GM19468 (cell line): ENCODE data around the gene TYW1.
"Not testable (repeated sequence)": the region's sequence is repeated elsewhere in the genome, so short reads cannot be mapped to it uniquely, and the experiment has no call there.

Source experiments
- ATAC-seq: cut with Tn5 transposase; IDR thresholded peaks from one replicate; pipeline ENCODE4 v1.9.1; 2021; ENCODE audit warnings: mild to moderate bottlenecking, moderate library complexity, moderate number of reproducible peaks; ENCODE audit not compliant: unreplicated experiment; ENCODE audit errors: extremely low read depth

The TYW1 gene

DNA sequence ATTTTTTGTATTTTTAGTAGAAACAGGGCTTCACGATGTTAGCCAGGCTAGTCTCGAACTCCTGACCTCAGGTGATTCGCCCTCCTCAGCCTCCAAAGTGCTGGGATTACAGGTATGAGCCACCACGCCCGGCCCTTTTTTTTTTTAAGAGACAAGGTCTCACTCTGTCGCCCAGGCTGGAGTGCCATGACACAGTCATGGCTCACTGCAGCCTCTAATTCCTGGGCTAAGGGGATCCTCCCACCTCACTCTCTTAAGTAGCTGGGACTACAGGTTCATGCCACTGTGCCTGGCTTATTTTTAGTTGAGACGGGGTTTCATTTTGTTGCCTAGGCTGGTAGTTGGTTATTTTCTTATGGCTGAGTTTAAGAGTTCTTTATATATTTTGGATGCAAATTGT lies 216.4 kb downstream of the TYW1 start:
- not testable (repeated sequence) for ATAC-seq

DNA sequence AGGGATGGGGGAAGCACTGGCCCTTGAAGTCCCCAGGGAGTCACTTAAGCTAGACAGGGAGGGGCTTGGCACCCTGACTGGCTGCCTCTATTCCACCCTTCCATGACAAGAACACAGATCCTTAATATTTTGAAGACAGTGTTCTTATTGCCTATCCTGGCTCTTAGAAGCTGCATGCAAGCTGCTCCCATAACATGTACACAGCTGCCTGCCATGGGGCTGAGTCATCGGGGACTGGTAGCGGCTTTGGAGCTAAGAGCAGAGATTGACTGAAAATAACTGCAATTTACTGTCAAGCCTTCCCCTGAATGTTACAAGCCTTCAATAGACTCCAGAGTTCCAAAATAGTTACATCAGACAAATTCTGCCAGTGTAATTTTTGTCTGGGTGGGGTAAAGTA lies 226.9 kb downstream of the TYW1 start:
- not testable (repeated sequence) for ATAC-seq

GRCh38 chr7:67226340-67226907 lies 229.8 kb downstream of the TYW1 start:
- not testable (repeated sequence) for ATAC-seq

DNA sequence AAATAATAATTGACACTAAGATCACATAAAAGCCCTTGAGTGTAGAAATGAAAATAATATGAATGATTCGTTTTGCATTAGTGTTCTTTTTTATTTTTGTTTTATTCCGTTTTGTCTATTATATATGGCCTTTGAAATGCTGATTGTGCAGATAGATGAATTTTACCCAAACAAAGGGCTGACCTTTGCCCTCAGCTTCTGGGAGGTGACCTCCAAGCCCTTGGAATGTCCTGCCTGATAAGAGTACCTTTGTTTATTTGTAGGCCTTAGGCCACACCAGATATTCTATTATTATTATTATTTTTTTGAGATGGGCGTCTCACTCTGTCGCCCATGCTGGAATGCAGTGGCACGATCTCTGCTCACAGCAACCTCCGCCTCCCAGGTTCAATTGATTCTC lies 230.3 kb downstream of the TYW1 start:
- ATAC-seq: not testable (repeated sequence)

DNA sequence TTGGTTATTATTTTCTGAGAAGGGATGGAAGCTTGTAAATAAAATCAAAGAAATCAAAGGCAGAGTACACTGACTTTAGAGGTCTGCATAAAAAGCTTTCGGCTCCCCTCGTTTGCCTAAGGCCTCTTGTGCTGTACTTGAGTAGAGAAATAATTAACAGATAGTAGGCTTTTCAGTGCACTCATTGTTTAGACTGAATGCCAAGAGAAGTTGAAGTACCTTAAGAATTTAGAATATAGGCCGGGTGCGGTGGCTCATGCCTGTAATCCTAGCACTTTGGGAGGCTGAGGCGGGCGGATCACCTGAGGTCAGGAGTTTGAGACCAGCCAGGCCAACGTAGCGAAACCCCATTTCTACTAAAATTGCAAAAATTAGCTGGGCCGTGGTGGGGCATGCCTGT lies 232.4 kb downstream of the TYW1 start:
- ATAC-seq: not testable (repeated sequence)

DNA sequence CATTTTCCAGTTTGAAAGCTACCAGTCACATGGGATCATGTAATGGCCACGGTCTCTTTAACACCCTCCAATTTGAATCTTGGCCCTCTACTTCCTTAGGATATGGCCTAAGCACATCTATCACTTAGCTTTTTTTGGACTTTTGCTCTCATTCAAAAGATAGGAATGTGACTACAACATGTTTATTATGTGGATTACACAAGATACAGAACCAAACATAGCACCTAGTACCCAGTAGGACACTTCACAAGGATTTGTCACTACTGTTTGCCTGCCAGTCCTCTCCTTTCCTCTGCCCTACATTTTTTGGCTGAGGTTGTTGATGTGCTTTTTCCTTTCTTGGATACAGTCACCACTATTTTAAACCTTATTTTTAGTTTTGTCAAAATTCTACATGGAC lies 233.4 kb downstream of the TYW1 start:
- ATAC-seq: not testable (repeated sequence)

- not testable (repeated sequence) for ATAC-seq
Measured at GRCh38 chr7:67233506-67233905, 236.9 kb downstream of the TYW1 start.

DNA sequence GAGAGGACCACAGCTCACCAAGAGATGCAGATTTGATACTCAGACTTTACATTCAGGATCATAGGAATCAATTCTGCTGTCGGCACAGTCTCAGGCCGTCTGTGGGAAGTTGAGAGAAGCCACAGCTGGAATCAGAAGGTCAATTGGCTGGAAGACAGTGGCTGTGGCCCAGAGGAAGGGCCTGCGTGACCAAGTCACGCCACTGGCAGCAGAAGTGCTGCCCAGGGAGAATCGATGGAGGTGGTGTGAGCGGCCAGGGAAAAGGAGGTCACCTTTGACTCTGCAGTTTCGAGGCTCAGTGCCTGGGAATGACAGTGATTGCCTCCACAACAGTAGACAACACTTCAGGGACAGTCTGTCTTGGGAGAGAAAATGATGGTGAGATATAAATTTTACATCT lies 239.6 kb downstream of the TYW1 start:
- ATAC-seq: not testable (repeated sequence)

- not testable (repeated sequence) for ATAC-seq
Measured at GRCh38 chr7:67242871-67243270, 246.2 kb downstream of the TYW1 start.

DNA sequence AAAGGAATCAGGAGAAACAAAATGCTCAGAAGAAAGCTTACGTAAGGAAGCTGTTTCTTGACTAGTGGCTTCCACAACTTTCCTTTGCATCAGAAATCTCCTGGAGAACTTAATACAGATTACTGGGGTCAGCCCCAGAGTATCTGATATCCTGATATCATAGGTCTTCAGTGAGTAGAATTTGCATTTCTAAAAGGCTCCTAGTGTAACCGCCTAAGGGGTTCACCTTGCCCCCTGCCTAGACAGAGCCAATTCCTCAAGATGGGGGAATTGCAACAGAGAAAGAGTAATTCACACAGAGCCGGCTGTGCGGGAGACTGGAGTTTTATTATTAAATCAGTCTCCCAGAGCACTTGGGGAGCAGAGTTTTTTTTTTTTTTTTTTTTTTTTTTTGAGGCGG lies 251.7 kb downstream of the TYW1 start:
- ATAC-seq: not testable (repeated sequence)

- no peak for ATAC-seq
Measured at GRCh38 chr7:67251986-67252558, 255.4 kb downstream of the TYW1 start.

DNA sequence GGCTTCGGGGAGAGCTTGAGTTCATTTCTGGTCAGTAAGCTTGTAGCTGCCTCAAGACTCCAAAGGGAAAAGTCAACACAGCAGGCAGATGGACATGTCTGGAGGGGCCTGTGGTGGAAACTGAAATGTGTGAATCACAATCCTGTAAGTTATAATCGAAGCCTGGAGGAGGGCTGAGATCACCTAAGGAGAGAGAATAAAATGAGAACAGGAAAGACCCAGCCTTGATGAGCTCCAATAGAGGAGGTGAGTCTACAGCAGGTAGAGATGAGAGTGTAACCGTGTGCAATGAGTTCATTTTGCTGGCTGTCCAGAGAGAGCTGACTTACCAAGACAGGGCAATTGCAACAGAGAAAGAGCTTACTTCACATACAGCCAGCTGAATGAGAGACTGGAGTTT lies 258.4 kb downstream of the TYW1 start:
- ATAC-seq: not testable (repeated sequence)

DNA sequence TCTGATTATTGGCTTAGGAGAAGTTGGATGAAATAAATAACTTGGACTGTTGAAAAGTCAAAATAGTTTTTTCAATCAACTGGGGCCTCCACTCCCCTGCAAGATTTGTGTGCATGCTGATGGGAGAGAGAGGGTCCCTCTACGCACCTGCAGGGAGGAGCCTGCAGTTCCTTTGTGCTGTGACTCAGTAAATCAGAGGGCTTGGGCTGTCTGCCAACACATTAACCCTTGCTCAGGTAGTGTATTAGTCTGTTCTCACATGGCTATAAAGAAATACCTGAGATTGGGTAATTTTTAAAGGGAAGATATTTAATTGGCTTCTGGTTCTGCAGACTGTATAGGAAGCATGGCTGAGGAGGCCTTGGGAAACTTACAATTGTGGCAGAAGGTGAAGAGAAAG lies 261.1 kb downstream of the TYW1 start:
- not testable (repeated sequence) for ATAC-seq

DNA sequence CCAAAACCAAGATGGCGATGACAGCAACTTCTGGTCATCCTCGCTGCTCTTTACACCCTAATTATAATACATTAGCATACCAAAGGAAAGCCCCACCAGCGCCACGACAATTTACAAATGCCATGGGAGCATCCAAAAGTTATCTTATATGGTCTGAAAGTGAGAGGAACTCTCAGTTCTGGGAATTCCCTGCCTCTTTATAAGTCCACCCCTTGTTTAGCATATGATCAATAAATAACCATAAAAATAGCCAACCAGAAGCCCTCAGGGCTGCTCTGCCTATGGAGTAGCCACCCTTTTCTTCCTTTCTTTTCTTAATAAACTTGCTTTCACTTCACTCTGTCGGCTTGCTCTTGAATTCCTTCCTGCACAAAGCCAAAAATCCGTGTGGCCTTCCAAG lies 262.7 kb downstream of the TYW1 start:
- ATAC-seq: not testable (repeated sequence)

- not testable (repeated sequence) for ATAC-seq
Measured at GRCh38 chr7:67260166-67260586, 263.5 kb downstream of the TYW1 start.

- ATAC-seq: not testable (repeated sequence)
Measured at GRCh38 chr7:67264000-67264399, 267.4 kb downstream of the TYW1 start.

DNA sequence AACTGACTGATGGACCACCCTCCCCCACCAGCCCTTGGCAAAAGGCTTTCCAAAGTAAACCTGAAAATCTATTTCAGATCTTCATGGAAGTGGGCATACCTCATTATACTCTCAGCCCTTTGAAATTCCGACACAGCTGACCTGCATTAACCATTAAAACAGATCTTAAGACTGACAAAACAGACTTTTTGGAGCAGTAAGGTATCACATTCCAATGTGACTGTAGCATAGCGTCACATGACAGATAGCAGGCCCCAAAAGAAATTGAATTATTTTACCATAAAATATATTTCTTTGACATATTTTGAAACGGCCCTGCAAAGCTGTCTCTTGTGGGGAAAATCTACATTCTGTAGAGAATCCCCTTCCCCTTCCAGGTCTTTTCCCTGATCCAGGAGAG lies 269.4 kb downstream of the TYW1 start:
- not testable (repeated sequence) for ATAC-seq

GRCh38 chr7:67267914-67268313 lies 271.3 kb downstream of the TYW1 start:
- no peak for ATAC-seq

- ATAC-seq: not testable (repeated sequence)
Measured at GRCh38 chr7:67269916-67270315, 273.3 kb downstream of the TYW1 start.
